H1 (cell line): ENCODE data around the gene ZNF77. TPM values are rescaled to one million over a fixed set of nuclear protein-coding genes. Genes with fewer than 3 reads are reported as not detected.
"Not testable (repeated sequence)": the region's sequence is repeated elsewhere in the genome, so short reads cannot be mapped to it uniquely, and the experiment has no call there.

Experiments used
- CTCF ChIA-PET: fragments of 300-600 bp; sonication (Branson Sonifier 250); formaldehyde crosslinking; loops from one replicate; lab custom pipeline; 2021; ENCODE audit not compliant: partially characterized antibody; lab: Charles Lee
- POLR2A ChIA-PET: fragments of 300-600 bp; sonication (Branson Sonifier 250); formaldehyde crosslinking; loops from one replicate; lab custom pipeline; 2021; ENCODE audit warnings: inconsistent platforms; ENCODE audit not compliant: partially characterized antibody; lab: Charles Lee
- DNase-seq, 2 experiments: peaks; one replicate each; pipeline versions ENCODE4 v3.0.0 to v3.0.0-alpha.2; 2010 to 2022; ENCODE audit warnings: low spot score in 2 of 2, low read depth in 1 of 2, mixed read lengths in 1 of 2
- FAIRE-seq: peaks from 2 replicates; lab custom pipeline; 2011; peaks lifted over from hg19 to GRCh38; lab: Jason Lieb, UNC
- H2AFZ ChIP-seq: 2 replicates; pipeline ENCODE4 v1.8.1; 2012; ENCODE audit warnings: low read length, inconsistent platforms
- H2AK5ac ChIP-seq: 2 replicates; pipeline ENCODE4 v1.6.1; 2013; ENCODE audit warnings: low read depth, low read length
- H2BK120ac ChIP-seq: replicated peaks from 2 replicates; pipeline ENCODE3; 2013; ENCODE audit warnings: low read depth, low read length, inconsistent platforms
- H2BK12ac ChIP-seq: 2 replicates; pipeline ENCODE4 v1.6.1; 2013; ENCODE audit warnings: low read depth, low read length
- H2BK15ac ChIP-seq: 2 replicates; pipeline ENCODE4 v1.6.1; 2013; ENCODE audit warnings: low read length
- H2BK20ac ChIP-seq: 2 replicates; pipeline ENCODE4 v1.6.1; 2013; ENCODE audit warnings: low read length
- H2BK5ac ChIP-seq: 2 replicates; pipeline ENCODE4 v1.6.1; 2013; ENCODE audit warnings: low read depth, low read length
- H3K14ac ChIP-seq: 2 replicates; pipeline ENCODE4 v1.6.1; 2013; ENCODE audit warnings: inconsistent platforms; ENCODE audit not compliant: insufficient read length
- H3K18ac ChIP-seq: 2 replicates; pipeline ENCODE4 v1.6.1; 2013; ENCODE audit warnings: low read length; ENCODE audit errors: extremely low read depth
- H3K23ac ChIP-seq: 2 replicates; pipeline ENCODE4 v1.6.1; 2013; ENCODE audit warnings: inconsistent platforms; ENCODE audit not compliant: insufficient read length
- H3K23me2 ChIP-seq: 2 replicates; pipeline ENCODE4 v1.6.1; 2013; ENCODE audit warnings: low read depth, low read length
- H3K27ac ChIP-seq: 2 replicates; pipeline ENCODE4 v1.6.1; 2011; ENCODE audit warnings: low read depth, low read length, inconsistent platforms
- H3K27me3 ChIP-seq, 4 experiments: replicated peaks in 1 of 4; 1 replicate in 1 of 4; 2 replicates in 3 of 4; pipeline versions ENCODE4 v1.6.1 to v1.8.1; 2011 to 2013; ENCODE audit warnings: low read length in 3 of 4, mild to moderate bottlenecking in 3 of 4, inconsistent platforms in 2 of 4, mixed read lengths in 2 of 4, moderate library complexity in 1 of 4; ENCODE audit not compliant: control insufficient read depth in 3 of 4, insufficient read depth in 3 of 4; ENCODE audit errors: extremely low read depth in 1 of 4
- H3K36me3 ChIP-seq, 4 experiments: 2 replicates each; pipeline versions ENCODE4 v1.6.1 to v1.8.1; 2011 to 2013; ENCODE audit warnings: mild to moderate bottlenecking in 4 of 4, low read length in 3 of 4, moderate library complexity in 2 of 4, control low read depth in 1 of 4, inconsistent platforms in 1 of 4; ENCODE audit not compliant: insufficient read depth in 4 of 4, control insufficient read depth in 2 of 4
- H3K4ac ChIP-seq: replicated peaks from 2 replicates; pipeline ENCODE3; 2013; ENCODE audit warnings: low read length, low read depth, mixed read lengths, inconsistent platforms; ENCODE audit not compliant: insufficient read length
- H3K4me1 ChIP-seq, 4 experiments: replicated peaks in 1 of 4; 1 replicate in 1 of 4; 2 replicates in 3 of 4; pipeline versions ENCODE4 v1.6.1 to v1.8.1; 2011 to 2013; ENCODE audit warnings: low read length in 3 of 4, inconsistent platforms in 2 of 4, mixed read lengths in 1 of 4; ENCODE audit not compliant: insufficient read depth in 4 of 4, control insufficient read depth in 3 of 4
- H3K4me2 ChIP-seq, 2 experiments: 2 replicates each; pipeline versions ENCODE4 v1.6.1 to v1.8.1; 2011 to 2013; ENCODE audit warnings: low read depth in 2 of 2, low read length in 2 of 2, control low read depth in 1 of 2, inconsistent platforms in 1 of 2, mild to moderate bottlenecking in 1 of 2; ENCODE audit not compliant: insufficient read depth in 1 of 2
- H3K4me3 ChIP-seq, 4 experiments: fragments of 200-600, 300-600 bp in 1 of 4; sonication (generic), shearing (Covaris generic), sonication (Bioruptor Twin) in 1 of 4; 2 replicates each; pipeline versions ENCODE4 v1.5.1 to v1.8.1; 2011 to 2016; ENCODE audit warnings: low read length in 4 of 4, low read depth in 3 of 4, control low read depth in 2 of 4, inconsistent platforms in 2 of 4, mild to moderate bottlenecking in 2 of 4, mixed read lengths in 1 of 4, moderate library complexity in 1 of 4; ENCODE audit not compliant: insufficient read depth in 2 of 4; ENCODE audit errors: extremely low read depth in 1 of 4
- H3K56ac ChIP-seq: replicated peaks from 2 replicates; pipeline ENCODE3; 2013; ENCODE audit warnings: low read depth, mild to moderate bottlenecking, mixed read lengths, low read length, inconsistent platforms; ENCODE audit not compliant: insufficient read length
- H3K79me1 ChIP-seq: 2 replicates; pipeline ENCODE4 v1.6.1; 2013; ENCODE audit warnings: low read depth, low read length, control low read depth
- H3K79me2 ChIP-seq, 2 experiments: 2 replicates each; pipeline versions ENCODE4 v1.6.1 to v1.8.1; 2012 to 2013; ENCODE audit warnings: low read length in 2 of 2, mild to moderate bottlenecking in 2 of 2, inconsistent platforms in 1 of 2; ENCODE audit not compliant: insufficient read depth in 2 of 2, control insufficient read depth in 1 of 2
- H3K9ac ChIP-seq, 4 experiments: replicated peaks in 1 of 4; 1 replicate in 1 of 4; 2 replicates in 3 of 4; pipeline versions ENCODE4 v1.6.1 to v1.8.1; 2011 to 2013; ENCODE audit warnings: low read depth in 3 of 4, low read length in 3 of 4, control low read depth in 2 of 4, mild to moderate bottlenecking in 2 of 4, moderate library complexity in 2 of 4, inconsistent platforms in 1 of 4; ENCODE audit errors: extremely low read depth in 1 of 4
- H3K9me3 ChIP-seq, 2 experiments: 2 replicates each; pipeline versions ENCODE4 v1.6.1 to v1.8.1; 2012 to 2013; ENCODE audit warnings: mild to moderate bottlenecking in 2 of 2, moderate library complexity in 2 of 2, control low read depth in 1 of 2, inconsistent platforms in 1 of 2, low read depth in 1 of 2, low read length in 1 of 2, mixed read lengths in 1 of 2; ENCODE audit not compliant: insufficient read depth in 2 of 2
- H4K20me1 ChIP-seq, 2 experiments: replicated peaks in 1 of 2; 2 replicates each; pipeline versions ENCODE3 to v1.8.1; 2011 to 2013; ENCODE audit warnings: inconsistent platforms in 2 of 2, low read length in 2 of 2, mild to moderate bottlenecking in 1 of 2; ENCODE audit not compliant: insufficient read depth in 2 of 2, control insufficient read depth in 1 of 2
- H4K5ac ChIP-seq: 2 replicates; pipeline ENCODE4 v1.6.1; 2013; ENCODE audit warnings: low read length, low read depth, mixed read lengths, inconsistent platforms; ENCODE audit not compliant: insufficient read length
- H4K8ac ChIP-seq: 2 replicates; pipeline ENCODE4 v1.8.0; 2013; ENCODE audit warnings: mild to moderate bottlenecking, moderate library complexity, low read length, inconsistent platforms; ENCODE audit not compliant: insufficient read depth; ENCODE audit errors: extremely low read depth
- H4K91ac ChIP-seq: replicated peaks from 2 replicates; pipeline ENCODE3; 2013; ENCODE audit warnings: low read length, mixed read lengths, inconsistent platforms; ENCODE audit not compliant: insufficient read length
- WGBS, 2 experiments: shearing (Covaris generic) in 1 of 2; methylation state at CpG; one replicate each; pipeline versions ENCODE4 v1.1.6 to v1.1.7; 2013 to 2015; ENCODE audit warnings: low lambda C conversion rate in 2 of 2, mixed read lengths in 2 of 2, inconsistent platforms in 1 of 2, low coverage in 1 of 2, missing lambda C conversion rate in 1 of 2; ENCODE audit not compliant: insufficient replicate concordance in 2 of 2, insufficient coverage in 1 of 2, insufficient read length in 1 of 2; ENCODE audit errors: extremely low coverage in 1 of 2, missing lambda C conversion rate in 1 of 2; 5-methylcytosine and 5-hydroxymethylcytosine counted together
- polyA plus RNA-seq, 7 experiments: library from polyadenylated mRNA; depleted of rRNA in 3 of 7; stranded (reverse) in 5 of 7; unstranded in 2 of 7; fragments of >200 nt in 5 of 7; fragments of 200-250 nt in 2 of 7; gene quantifications; 1 replicate in 5 of 7; 2 replicates in 1 of 7; 4 replicates in 1 of 7; pipeline versions ENCODE4 v1.2.1 to v1.2.3, GENCODE V29; 2011 to 2013; ENCODE audit warnings: missing spikeins in 2 of 7, mixed read lengths in 2 of 7
- total RNA-seq: library from RNA; stranded (reverse); fragmentation: NEBNext Ultra II Directional; extraction: Animal tissue kit (Norgen Biotek cat#: 25700); gene quantifications from 2 replicates; pipeline ENCODE4 v1.2.1, GENCODE V29; 2021

Gene ZNF77
- total and polyA plus RNA-seq, 2 of the 8 experiments (the other 6 are each of a cell fraction or from before 2014, with no cell fraction given) = 2.9 to 4.7 TPM

DNA sequence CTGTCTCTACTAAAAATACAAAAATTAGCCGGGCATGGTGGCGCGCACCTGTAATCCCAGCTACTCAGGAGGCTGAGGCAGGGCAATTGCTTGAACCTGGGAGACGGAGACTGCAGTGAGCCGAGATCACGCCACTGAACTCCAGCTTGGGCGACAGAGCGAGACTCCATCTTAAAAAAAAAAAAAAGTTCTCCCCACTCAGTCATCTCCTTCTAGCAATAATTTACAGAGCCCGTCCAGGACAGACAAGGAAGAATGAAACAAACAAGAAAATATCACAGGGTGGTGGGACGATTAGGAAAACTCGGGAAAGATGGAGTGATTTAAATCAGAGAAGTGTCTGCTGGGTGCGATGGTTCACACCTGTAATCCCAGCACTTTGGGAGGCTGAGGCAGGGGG is 18.9 kb upstream of the ZNF77 start:
- not testable (repeated sequence) for H3K14ac ChIP-seq, H3K9ac ChIP-seq, H3K18ac ChIP-seq, H3K56ac ChIP-seq, H3K4me2 ChIP-seq, H2AK5ac ChIP-seq, H3K27me3 ChIP-seq, H2BK120ac ChIP-seq, H3K4me1 ChIP-seq, H4K91ac ChIP-seq, H3K4ac ChIP-seq, H3K79me1 ChIP-seq, FAIRE-seq, H2BK15ac ChIP-seq, H3K23ac ChIP-seq, DNase-seq, H4K8ac ChIP-seq, H2AFZ ChIP-seq, H3K4me3 ChIP-seq, H2BK12ac ChIP-seq, H4K5ac ChIP-seq, H3K36me3 ChIP-seq, H3K23me2 ChIP-seq, H3K79me2 ChIP-seq, H4K20me1 ChIP-seq, H3K27ac ChIP-seq, H2BK5ac ChIP-seq, H3K9me3 ChIP-seq, H2BK20ac ChIP-seq
- POLR2A ChIA-PET = interaction anchor here (1.4 kb wide), 1 partner anchor 112 kb away, joined by 3 read pairs; no protein-coding TSS in a partner anchor
- CTCF ChIA-PET = interaction anchor here (0.9 to 18.9 kb wide), 15 partner anchors 11 to 197 kb away, joined by 3 to 260 read pairs (median 6); partner anchors contain the start of gene TLE2
- 89% methylated on average over 12 of the region's 12 CpGs; no CpG with 5 or more reads in 1 of the 2 experiments for WGBS, 2 experiments
